SKM-1 treated with dmso at 0.1 percent for 144 hours (cell line): ENCODE measurements around the gene TAAR8.
"Not testable (repeated sequence)": the region's sequence is repeated elsewhere in the genome, so short reads cannot be mapped to it uniquely, and the experiment has no call there.

Experiments
- DNase-seq: peaks from one replicate; lab custom pipeline; 2025; ENCODE audit not compliant: unreplicated experiment; lab: John Stamatoyannopoulos, UW

TAAR8 gene, protein sequence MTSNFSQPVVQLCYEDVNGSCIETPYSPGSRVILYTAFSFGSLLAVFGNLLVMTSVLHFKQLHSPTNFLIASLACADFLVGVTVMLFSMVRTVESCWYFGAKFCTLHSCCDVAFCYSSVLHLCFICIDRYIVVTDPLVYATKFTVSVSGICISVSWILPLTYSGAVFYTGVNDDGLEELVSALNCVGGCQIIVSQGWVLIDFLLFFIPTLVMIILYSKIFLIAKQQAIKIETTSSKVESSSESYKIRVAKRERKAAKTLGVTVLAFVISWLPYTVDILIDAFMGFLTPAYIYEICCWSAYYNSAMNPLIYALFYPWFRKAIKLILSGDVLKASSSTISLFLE

DNA sequence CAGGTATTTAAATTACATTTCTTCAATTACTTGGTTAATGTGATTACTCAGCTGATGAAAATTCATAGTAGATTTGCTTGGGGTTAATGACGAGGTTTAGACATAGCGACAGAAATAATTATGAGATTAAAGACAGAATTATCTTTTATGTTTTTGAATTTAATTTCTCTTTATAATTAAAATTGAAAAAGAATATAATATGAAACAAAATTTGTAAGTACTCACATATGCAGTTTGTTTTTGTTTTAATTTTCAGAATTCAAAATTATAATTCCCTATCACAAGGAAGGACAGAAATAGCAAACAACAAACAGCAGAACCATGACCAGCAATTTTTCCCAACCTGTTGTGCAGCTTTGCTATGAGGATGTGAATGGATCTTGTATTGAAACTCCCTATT, at the start of gene TAAR8:
Gene TAAR8, plus strand, starts transcription at position 301 of the 400 bp plus-strand sequence. Its CDS starts 21 bp downstream, at position 322.
- no peak for DNase-seq

DNA sequence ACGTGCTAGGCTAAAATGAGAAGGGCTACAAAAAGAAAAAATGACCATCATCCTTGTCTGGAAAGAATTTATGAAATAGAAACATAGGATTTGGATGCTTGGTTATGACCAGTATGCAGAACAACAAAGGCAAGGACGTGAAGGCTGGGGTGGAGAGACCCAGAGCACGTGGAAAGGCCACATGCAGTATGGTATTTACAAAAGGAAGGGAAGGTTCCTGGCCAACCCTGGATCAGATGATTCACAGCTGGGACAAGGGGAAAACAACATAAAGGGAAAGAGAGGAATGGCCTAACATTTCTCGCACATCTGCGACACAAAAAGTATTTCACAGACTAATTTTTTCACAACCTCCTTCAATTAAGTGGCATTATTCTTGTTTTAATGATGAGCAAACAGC, 47.7 kb upstream of the TAAR8 start:
- no peak for DNase-seq

DNA sequence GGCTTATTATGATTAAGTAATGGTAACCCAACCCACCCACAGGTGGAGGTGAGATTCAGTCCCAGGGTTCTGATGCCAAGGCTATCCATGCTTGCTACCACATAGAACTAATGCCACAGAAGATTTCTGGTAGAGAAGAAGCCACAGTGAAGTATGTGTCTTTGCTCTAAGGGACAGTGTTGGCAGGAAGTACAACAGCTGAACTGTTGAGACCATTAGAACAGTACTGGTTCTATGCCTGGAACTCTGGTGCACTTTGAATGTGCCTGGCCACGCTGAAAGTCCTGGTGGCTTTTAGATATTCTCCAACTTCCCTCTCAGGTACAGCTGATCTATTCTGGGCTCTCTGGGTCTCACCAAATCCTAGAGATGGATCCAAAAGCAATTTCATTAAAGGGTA, 47.3 kb upstream of the TAAR8 start:
- no peak for DNase-seq

DNA sequence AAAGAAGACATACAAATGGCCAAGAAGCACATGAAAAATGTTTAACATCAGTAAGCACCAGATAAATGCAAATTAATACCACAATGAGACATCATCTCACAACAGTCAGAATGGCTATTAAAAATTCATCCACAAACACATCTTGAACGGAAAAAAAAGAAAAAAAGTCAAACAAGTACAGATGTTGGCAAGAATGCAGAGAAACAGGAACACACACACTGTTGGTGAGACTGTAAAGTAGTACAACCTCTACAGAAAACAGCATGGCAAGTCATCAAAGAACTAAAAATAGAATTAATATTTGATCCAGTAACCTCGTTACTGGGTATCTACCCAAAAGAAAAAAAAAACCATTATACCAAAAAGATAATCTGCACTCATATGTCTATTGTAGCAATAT, 46.0 kb upstream of the TAAR8 start:
- DNase-seq = no peak

DNA sequence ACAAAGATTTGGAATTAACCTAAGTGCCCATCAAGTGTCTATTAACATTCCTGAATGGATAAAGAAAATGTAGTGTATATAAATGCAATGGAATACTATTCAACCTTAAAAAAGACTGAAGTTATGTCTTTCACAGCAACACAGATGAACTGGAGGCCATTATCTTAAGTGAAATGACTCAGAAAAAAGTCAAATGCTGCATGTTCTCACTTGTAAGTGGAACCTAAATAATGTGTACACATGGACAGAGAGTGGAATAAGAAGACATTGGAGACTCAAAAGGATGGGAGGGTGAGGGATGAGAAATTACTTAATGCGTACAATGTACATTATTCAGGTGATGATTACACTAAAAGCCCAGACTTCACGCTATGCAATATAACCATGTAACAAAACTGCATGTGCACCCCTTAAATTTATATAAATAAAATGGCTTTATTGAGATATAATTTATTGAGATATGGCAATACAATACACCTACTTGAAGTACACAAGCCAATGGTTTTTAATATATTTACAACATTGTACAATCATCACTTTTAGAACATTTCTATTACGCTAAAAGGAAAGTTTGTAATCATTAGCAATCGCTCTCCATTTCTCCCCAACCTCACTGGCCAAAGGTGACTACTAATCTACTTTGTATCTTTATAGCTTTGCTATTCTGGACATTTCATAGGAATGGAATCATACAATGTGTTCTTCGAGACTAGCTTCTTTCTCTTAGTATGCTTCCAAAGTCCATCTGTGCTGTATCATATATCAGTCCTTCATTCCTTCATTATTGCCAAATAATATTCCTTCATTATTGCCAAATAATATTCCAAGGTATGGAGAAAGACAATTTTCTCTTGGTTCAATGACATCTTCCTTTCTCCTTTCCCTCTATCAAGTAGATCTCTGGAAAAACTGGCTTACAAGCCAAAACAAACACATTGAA, 45.3 kb upstream of the TAAR8 start:
- DNase-seq = no peak

DNA sequence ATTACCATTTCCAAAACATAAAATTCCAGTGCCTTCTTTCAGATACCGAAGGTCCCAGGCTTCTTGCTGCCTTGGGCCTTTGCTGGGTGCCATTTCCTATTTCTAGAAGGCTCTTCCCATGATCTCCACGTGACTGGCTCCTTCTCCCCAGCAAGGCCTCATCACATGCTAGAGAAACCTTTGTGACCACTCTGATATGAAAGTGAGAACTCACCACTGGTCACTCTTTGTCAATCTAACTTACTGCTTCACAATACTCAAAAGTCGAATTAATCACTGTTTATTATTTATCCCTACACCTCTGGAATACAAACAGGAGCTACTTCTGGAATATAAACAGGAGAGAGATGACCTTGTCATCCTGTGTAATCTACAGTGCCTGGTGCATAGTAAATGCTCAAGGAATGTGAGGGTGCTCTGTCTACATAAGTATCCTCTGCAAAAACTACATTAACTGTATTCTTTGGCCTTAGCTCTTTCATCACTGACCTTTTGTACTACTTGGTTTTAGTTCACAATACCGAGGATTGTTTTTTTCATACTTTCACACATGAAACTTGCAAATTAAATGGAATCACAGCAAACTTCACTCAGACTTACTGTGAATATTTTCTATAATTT, 41.2 kb upstream of the TAAR8 start:
- no peak for DNase-seq

DNA sequence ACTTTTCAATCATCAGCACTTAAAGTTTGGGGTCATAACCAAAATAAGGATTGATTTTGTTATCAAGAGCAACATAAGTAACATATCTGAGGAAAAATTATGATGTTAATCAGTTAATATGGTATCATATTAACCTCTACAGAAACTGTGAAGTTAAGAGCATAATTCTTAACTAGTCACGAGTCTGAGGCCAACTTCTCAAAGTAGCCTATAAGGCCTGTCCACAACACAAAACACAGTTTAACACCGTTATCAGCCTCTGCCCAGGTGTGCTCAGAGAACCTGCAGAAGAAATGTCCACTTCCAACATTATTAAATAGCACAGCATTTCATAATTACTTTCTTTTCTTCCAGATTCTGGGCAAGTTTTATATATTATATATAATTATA, 40.6 kb upstream of the TAAR8 start:
- no peak for DNase-seq

DNA sequence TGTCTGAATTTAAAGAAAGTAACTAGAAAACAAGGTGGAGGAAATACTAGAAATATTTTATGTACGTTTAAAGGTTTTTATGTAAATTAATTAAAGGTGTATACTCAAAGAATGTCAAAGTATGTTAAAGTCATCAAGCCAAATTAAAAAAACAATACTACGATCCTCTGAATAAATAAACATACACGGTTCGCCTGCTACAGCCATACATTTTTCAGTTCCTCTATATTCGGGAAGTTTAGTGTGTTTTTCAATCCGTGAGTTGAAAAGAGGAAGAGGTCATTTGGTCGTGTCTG, 40.2 kb upstream of the TAAR8 start:
- DNase-seq = peak; percentile 95

DNA sequence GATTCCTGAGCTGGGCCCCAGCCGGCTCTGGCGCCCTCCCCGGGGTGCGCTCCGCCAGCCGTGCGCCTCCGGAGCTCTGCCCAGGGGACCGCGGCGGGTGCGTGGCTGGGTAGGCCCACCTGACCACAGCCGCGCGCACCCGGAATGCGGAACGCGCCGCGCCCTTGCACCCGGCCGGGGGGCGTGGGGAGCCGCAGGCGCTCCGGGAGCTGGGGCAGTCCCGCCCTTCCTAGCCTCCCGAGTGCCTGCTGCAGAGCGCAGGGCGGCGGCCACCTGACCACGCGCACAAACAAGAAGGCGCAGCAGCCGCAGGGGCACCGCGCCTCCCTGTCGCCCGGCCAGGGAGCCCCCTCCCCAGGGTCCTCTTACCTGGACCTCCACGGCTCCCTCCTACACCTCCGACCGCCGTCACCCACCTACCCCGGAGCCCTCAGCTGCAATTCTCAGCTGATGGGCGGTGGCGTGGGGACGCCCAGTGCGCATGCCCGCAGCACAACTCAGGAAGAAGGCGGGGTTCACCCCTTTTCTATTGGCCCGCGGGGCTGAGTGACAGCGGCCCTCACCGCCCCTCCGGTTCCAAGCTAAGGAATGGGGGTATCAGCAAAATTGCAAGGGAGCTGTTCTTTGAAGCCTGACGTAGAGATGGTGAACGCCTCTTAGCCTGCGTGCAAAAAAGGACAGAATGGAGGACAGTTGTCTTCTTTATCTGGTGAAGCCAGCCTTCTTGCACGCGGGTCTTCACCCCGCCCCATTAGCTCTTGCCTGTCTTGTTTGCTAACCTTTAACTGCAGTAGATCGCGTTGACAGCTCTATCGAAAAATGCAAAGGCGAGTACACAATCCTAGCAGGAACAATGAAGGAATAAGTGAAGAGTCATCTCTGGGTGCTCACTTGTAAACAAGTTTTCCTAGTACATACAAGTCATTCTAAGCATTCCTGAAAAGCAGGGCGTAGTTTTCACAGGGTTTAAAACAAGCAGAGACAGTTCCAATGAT, 39.5 kb upstream of the TAAR8 start, which contains the start of gene STX7:
Gene STX7, minus strand, starts transcription at position 479 of the 995 bp plus-strand sequence. CDS start 9,586 bp downstream, outside the sequence.
- DNase-seq = peak; percentile 90

DNA sequence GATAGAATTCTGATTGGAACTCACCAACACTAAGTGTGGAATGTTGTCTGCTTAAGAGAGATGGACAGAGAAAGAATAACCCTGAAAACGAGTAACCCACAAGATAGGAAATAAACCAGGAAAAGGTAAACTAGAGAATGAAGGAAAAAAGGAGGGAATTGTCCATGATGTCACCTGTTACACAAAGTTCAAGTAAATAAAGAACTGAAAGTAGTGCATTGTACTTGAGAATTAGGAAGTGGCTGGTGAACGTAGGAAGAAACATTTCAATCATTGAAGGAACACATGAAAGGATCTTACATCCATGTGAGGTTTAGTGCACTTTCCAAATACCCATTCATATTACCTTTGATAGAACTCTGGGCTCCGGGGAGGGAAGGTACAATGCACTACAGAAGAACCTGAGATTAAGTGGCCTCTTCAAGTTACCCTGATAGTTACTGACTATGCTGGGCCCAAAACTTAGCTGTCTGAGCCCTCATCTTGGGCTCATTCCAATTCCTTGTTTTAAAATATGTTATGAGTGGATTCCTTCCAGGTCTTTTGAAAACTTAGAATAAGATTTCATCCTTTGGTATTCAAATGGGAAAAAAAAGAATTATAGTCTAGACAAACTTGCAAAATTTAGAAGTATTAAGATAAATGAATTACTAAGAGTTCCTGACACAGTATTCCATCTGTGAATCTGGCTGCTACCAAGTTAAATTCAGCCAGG, 38.5 kb upstream of the TAAR8 start:
- DNase-seq = no peak

DNA sequence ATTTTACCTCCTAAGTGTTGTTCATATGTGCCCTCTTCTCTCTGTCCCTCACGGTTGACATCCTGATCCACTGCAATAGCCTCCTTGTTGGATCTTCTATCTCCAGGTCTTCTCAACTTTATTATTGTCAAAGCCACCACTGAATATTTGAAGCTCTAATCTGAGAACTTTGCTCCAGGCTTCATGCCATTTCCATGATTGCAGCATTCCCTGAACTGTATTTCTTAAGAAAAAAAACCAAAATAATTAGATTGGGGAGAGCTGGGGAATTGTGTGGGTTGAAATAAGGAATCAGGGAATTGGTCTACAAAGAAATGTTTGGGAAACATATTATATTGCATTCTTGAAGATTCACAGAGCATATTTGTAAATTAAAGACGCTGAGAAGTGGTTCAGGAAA, 37.1 kb upstream of the TAAR8 start:
- no peak for DNase-seq

DNA sequence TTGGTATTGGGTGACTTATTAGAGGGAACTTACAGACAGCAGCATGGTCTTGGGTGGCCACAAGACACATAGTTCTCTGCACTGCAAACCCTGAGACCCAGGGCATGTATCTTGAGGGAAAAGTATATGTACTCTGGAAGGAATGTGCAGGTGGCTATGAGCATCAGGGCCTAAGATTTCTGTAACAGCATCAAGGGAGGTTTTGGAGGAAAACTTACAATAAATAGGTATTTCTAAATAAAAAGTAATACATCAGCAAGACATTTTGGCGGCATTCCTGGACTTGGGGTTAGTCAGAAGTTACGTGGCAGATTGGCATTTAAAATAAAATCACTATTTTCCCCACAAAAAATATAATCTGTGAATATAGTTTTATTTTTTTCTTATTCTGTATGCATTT, 31.5 kb upstream of the TAAR8 start:
- no peak for DNase-seq

DNA sequence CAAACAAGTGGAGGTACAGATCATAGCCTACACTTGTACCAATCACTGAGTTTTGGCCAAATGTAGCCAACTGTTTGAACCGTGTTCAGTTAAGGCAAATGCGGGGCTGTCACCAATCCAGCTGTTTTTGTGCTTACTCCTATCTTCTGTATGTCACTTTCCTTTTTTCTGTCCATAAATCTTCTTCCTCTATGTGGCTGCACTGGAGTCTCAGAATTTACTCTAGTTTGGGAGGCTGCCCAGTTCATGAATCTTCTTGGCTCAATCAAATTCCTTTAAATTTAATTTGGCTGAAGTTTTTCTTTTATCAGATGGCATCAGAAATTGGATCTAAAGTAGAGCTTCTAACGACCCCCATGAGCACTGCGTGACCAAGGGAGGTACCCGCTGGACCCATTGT, 27.8 kb upstream of the TAAR8 start:
- no peak for DNase-seq

DNA sequence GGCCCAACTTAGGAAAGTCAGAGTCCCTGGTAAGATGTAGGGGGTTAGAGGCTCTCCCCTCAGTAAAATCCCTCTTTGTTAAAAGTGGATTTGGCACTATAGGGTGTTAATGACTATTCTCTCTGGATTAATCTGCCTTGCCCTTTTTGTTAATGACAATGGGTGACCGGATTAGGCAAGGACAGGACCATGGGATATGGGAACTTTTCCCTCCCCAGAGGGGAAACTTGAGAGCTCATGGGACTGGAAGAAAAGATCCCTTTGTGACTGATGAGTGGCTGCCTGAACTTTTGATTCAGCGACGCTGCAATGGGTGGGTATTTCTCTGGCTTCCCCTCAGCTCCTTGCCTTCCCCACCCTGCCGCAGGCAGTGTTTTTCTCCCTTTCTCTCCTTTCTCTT, 26.6 kb upstream of the TAAR8 start:
- DNase-seq = no peak

DNA sequence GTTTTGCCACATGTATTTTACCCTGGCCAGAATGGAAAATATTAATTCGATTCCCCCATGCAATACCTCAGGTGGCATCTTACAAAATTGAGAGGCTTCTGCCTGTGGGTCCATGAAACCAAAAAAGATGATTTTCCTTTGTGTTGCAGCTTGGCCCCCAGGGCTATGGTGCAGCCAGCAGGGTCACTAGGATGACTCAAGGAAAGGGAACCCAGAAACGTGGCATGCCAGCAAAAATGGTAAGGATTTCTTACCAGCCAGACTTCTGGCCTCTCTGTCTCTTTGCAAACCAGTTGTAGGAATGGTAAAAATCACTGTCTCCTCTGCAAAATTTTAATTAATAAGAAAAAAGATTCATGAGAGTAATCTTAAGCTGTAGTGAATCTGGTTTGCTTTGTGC, 26.0 kb upstream of the TAAR8 start:
- DNase-seq = no peak

DNA sequence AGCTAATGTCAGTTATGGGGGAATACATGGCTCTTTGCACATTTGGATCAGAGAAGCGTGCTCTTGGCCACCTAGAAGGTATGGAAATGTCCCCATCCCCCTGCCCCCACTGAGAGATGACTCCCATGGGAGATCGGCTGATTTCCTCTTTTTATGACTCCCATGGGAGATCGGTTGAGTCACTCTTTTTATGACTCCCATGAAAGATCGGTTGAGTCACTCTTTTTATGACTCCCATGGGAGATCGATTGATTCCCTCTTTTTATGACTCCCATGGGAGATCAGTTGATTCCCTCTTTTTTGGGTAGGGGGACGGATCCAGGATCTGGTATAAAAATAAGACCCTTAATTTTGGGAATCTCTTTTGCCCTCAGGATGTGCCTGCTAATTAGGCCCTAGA, 24.7 kb upstream of the TAAR8 start:
- DNase-seq = no peak

DNA sequence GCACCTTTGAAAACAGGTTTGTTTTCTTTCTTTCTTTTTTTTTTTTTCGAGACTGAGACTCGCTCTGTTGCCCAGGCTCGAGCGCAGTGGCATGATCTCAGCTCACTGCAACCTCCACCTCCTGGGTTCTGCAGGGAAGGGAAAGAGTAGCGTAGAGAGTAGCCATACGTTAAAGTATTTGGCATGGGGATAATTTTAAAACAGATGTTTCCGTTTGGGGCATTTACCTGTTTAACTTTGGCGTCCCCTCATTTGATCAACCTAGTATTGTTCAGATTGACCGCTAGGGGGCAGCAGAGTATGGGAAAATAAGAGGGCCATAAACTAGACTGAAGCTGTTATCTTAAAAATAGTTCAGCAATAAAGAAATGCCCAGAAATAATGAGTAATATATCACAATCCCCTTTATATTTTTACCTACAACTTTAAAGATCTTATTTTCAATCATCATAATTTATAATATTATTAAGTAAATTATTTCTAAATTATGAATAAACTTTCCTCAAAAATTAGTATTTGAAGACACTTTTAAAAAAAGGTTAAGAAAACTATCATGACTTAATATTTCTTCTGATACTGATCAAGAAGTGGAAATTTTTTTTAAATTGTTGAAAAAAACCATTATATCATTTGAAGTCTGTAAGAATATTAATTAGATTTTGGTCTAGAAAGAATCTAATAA, 22.0 kb upstream of the TAAR8 start:
- peak; percentile 72 for DNase-seq

DNA sequence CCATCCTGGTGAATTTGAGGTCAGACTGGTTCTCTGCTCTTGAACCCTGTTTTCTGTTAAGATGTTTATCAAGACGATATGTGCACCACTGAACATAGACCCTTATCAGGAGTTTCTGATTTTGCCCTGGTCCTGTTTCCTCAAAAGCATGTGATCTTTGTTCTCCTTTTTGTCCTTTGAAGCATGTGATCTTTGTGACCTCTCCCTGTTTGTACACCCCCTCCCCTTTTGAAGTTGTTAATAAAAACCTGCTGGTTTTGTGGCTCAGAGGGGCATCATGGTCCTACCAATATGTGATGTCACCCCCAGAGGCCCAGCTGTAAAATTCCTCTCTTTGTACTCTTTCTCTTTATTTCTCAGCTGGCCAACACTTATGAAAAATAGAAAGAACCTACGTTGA, 17.9 kb upstream of the TAAR8 start:
- not testable (repeated sequence) for DNase-seq

DNA sequence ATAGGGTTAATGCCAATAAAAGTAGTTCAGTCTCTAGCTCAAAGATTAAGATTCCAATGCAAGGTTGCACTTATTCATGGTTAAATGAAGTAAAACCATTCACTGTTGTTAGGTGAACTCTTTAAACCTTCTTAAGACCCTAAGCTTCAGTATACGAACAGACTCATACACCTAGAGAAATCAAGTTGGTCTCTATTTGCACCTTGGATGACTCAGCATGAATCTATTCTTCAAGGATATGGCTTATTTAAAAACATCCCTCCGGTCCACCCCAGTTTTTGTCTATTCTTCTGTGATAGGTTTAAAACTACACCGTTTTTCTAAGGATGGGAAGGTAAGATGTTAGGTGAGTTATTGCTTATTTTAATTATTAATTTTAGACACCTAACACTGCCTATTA, 15.3 kb upstream of the TAAR8 start:
- no peak for DNase-seq
